ENCODE data around the gene CGNL1.

The CGNL1 gene

GRCh38 chr15:57522148-57522547, 145.8 kb downstream of the CGNL1 start:
- DNase-seq (ENCODE audit: extremely low spot score) = no peak
- POLR2A ChIA-PET = no interaction called here
- CTCF ChIA-PET = interaction anchor here (1.4 to 3.4 kb wide), 2 partner anchors 181 to 376 kb away, joined by 5 to 19 read pairs; no protein-coding TSS in a partner anchor
- TF ChIP-seq CTCF (IDR thresholded peaks at IDR 0.05; ENCODE audit: control extremely low read depth, extremely low read depth, low read depth, missing control alignments) = no peak

DNA sequence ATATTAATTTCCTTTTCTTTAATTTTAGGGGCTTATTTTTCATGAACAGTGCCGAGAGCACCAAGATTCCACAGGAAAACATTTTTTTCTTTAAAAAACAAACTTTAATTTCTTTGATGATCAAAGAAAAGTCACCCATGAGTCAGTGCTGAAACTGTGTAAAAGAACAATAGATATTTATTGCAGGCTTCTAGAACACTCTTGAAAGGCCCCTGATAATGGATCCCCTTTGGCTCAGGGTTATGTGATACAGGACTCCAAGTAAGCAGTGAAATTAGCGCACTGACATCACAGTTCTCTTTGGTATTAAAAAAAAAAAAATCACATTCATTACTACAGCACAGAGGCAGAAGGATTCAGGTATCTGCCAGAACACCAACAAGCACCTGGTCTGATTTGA, 149.3 kb downstream of the CGNL1 start:
- POLR2A ChIA-PET = no interaction called here
- no peak for DNase-seq (ENCODE audit: extremely low spot score)
- CTCF ChIA-PET = interaction anchor here (2.6 to 3.2 kb wide), 2 partner anchors 185 to 379 kb away, joined by 10 to 40 read pairs; no protein-coding TSS in a partner anchor
- TF ChIP-seq CTCF (IDR thresholded peaks at IDR 0.05; ENCODE audit: control extremely low read depth, extremely low read depth, low read depth, missing control alignments) = no peak

- CTCF ChIA-PET = interaction anchor here (3.2 to 6.4 kb wide), 3 partner anchors 15 to 380 kb away, joined by 40 to 134 read pairs (median 65); no protein-coding TSS in a partner anchor
- DNase-seq (ENCODE audit: extremely low spot score) = no peak
- TF ChIP-seq CTCF (IDR thresholded peaks at IDR 0.05; ENCODE audit: control extremely low read depth, extremely low read depth, low read depth, missing control alignments) = no peak
- POLR2A ChIA-PET = no interaction called here
Measured at GRCh38 chr15:57526076-57526475, 149.8 kb downstream of the CGNL1 start.

GRCh38 chr15:57526615-57527014, 150.3 kb downstream of the CGNL1 start:
- POLR2A ChIA-PET = no interaction called here
- TF ChIP-seq CTCF (IDR thresholded peaks at IDR 0.05; ENCODE audit: control extremely low read depth, extremely low read depth, low read depth, missing control alignments) = no peak
- CTCF ChIA-PET = interaction anchor here (0.9 to 6.4 kb wide), 20 partner anchors 8 to 1035 kb away, joined by 3 to 134 read pairs (median 8); no protein-coding TSS in a partner anchor
- no peak for DNase-seq (ENCODE audit: extremely low spot score)

DNA sequence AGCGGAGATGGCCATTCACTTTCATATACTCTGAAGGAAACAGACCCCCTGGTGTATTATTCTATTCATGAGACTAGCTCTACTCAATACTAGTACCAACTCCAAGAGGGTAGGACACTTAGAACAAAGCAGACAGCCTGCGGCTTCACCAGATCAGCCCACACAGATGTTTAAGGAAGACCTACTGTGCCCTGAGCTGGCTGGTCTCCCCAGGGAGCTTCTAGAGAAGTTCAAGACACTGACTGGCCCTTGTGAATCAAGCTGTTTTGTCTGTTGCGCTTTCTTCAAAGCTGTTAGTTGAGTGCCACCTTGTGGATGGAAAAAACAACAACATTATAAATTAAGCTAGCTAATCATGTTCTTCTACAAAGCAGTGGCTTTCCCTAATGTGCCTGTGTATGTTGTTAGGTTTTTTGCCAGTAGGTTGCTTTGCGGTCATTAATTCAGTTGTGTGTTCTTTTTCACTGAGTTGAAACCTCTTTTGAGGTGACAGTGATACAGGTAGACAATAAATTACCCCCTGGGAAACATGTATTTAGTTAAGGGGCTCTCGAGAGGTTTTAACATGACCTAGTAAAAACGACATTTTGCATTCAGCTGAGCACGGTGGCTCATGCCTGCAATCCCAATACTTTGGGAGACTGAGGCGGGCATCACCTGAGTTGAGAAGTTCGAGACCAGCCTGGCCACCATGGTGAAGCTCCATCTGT, 151.2 kb downstream of the CGNL1 start:
- TF ChIP-seq CTCF (IDR thresholded peaks at IDR 0.05; ENCODE audit: control extremely low read depth, extremely low read depth, low read depth, missing control alignments) = peak; percentile 43
- DNase-seq (ENCODE audit: extremely low spot score) = peak; percentile 58
- POLR2A ChIA-PET = no interaction called here
- CTCF ChIA-PET = interaction anchor here (0.7 to 6.4 kb wide), 46 partner anchors 9 to 1282 kb away, joined by 3 to 134 read pairs (median 4); no protein-coding TSS in a partner anchor

GRCh38 chr15:57528940-57529565, 152.7 kb downstream of the CGNL1 start:
- no peak for DNase-seq (ENCODE audit: extremely low spot score)
- ChIA-PET POLR2A (no interaction called here), CTCF (interaction anchor here (0.8 to 6.4 kb wide), 19 partner anchors 8 to 1283 kb away, joined by 3 to 134 read pairs (median 6); no protein-coding TSS in a partner anchor)
- TF ChIP-seq CTCF (IDR thresholded peaks at IDR 0.05; ENCODE audit: control extremely low read depth, extremely low read depth, low read depth, missing control alignments) = no peak
